Muscle layer of colon (tissue), 2 donors: ENCODE data around the gene KCTD17.

Experiments used
- H3K27ac ChIP-seq: one replicate; pipeline ENCODE4 v1.7.0; 2013; ENCODE audit warnings: low read depth, mild to moderate bottlenecking, low read length, moderate library complexity
- H3K27me3 ChIP-seq, 2 donors: one replicate each; pipeline ENCODE4 v1.7.0; 2013; ENCODE audit warnings: low read length in 2 of 2, mild to moderate bottlenecking in 2 of 2; ENCODE audit not compliant: insufficient read depth in 2 of 2, control insufficient read depth in 1 of 2
- H3K36me3 ChIP-seq: one replicate; pipeline ENCODE4 v1.7.0; 2013; ENCODE audit warnings: mild to moderate bottlenecking, low read length; ENCODE audit not compliant: insufficient read depth
- H3K4me1 ChIP-seq: one replicate; pipeline ENCODE4 v1.7.0; 2013; ENCODE audit warnings: mild to moderate bottlenecking, low read length; ENCODE audit not compliant: insufficient read depth
- H3K4me3 ChIP-seq, 2 donors: one replicate each; pipeline ENCODE4 v1.7.0; 2013; ENCODE audit warnings: low read length in 2 of 2, low read depth in 1 of 2, mild to moderate bottlenecking in 1 of 2, moderate library complexity in 1 of 2
- H3K9ac ChIP-seq: one replicate; pipeline ENCODE4 v1.7.0; 2013; ENCODE audit warnings: low read length
- H3K9me3 ChIP-seq: one replicate; pipeline ENCODE4 v1.7.0; 2013; ENCODE audit warnings: mild to moderate bottlenecking, low read length
- donor health status: abdominal sarcoma.
- donor health status: Adenocarcinoma of cecum.

Gene KCTD17

GRCh38 chr22:37075822-37076433 lies 24.4 kb downstream of the KCTD17 start:
- Histone ChIP-seq H3K4me1 (no peaks in the 10 kb centered on the region), H3K9me3 (no peaks in the 10 kb centered on the region), H3K36me3 (no peaks in the 10 kb centered on the region), H3K4me3 (no peak overlapping the region), H3K27ac (no peak overlapping the region), H3K9ac (no peak overlapping the region), H3K27me3 (peaks cover 4 to 21% of the 10 kb centered on the region in 2 donors)

- peaks cover 4 to 12% of the 10 kb centered on the region in 2 donors for H3K27me3 ChIP-seq
Measured at GRCh38 chr22:37077802-37078448, 26.4 kb downstream of the KCTD17 start.

GRCh38 chr22:37079158-37079557 lies 27.6 kb downstream of the KCTD17 start:
- Histone ChIP-seq H3K27ac (no peak overlapping the region), H3K27me3 (peaks cover 4 to 12% of the 10 kb centered on the region in 2 donors), H3K9me3 (no peaks in the 10 kb centered on the region), H3K4me3 (no peak overlapping the region), H3K36me3 (no peaks in the 10 kb centered on the region), H3K9ac (no peak overlapping the region), H3K4me1 (no peaks in the 10 kb centered on the region)

More at GRCh38 chr22:37077802-37078448, 26.4 kb downstream of the KCTD17 start:
- Histone ChIP-seq H3K9ac (no peak overlapping the region), H3K9me3 (no peaks in the 10 kb centered on the region), H3K36me3 (no peaks in the 10 kb centered on the region), H3K4me3 (no peak overlapping the region), H3K4me1 (no peaks in the 10 kb centered on the region), H3K27ac (no peak overlapping the region)

GRCh38 chr22:37079668-37080171 lies 28.2 kb downstream of the KCTD17 start:
- H3K27ac ChIP-seq, result no peak overlapping the region
- H3K27me3 ChIP-seq, result peaks cover 4 to 12% of the 10 kb centered on the region in 2 donors
- no peaks in the 10 kb centered on the region for H3K9me3 ChIP-seq
- H3K36me3 ChIP-seq, result no peaks in the 10 kb centered on the region
- no peaks in the 10 kb centered on the region for H3K4me1 ChIP-seq
- no peak overlapping the region for H3K9ac ChIP-seq
- no peak overlapping the region for H3K4me3 ChIP-seq

GRCh38 chr22:37080438-37080837 lies 28.9 kb downstream of the KCTD17 start:
- H3K9me3 ChIP-seq, result no peaks in the 10 kb centered on the region
- H3K4me1 ChIP-seq, result no peaks in the 10 kb centered on the region
- no peak overlapping the region for H3K9ac ChIP-seq
- H3K27ac ChIP-seq, result no peak overlapping the region
- no peak overlapping the region for H3K4me3 ChIP-seq
- H3K36me3 ChIP-seq, result no peaks in the 10 kb centered on the region
- H3K27me3 ChIP-seq, result peaks cover 4 to 12% of the 10 kb centered on the region in 2 donors

GRCh38 chr22:37080838-37081237 lies 29.3 kb downstream of the KCTD17 start:
- H3K27ac ChIP-seq, result no peak overlapping the region
- H3K9me3 ChIP-seq, result no peaks in the 10 kb centered on the region
- no peak overlapping the region for H3K9ac ChIP-seq
- no peak overlapping the region for H3K4me3 ChIP-seq
- no peaks in the 10 kb centered on the region for H3K4me1 ChIP-seq
- H3K27me3 ChIP-seq, result peaks cover 4 to 12% of the 10 kb centered on the region in 2 donors
- no peaks in the 10 kb centered on the region for H3K36me3 ChIP-seq

- Histone ChIP-seq H3K27ac (no peak overlapping the region), H3K36me3 (no peaks in the 10 kb centered on the region), H3K27me3 (peaks cover 4 to 5% of the 10 kb centered on the region in 2 donors), H3K4me3 (no peak overlapping the region), H3K9ac (no peak overlapping the region), H3K9me3 (no peaks in the 10 kb centered on the region), H3K4me1 (no peaks in the 10 kb centered on the region)
Measured at GRCh38 chr22:37082251-37082873, 30.8 kb downstream of the KCTD17 start.

GRCh38 chr22:37083914-37084313 lies 32.4 kb downstream of the KCTD17 start:
- Histone ChIP-seq H3K9me3 (no peaks in the 10 kb centered on the region), H3K4me3 (no peak overlapping the region), H3K9ac (no peak overlapping the region), H3K36me3 (no peaks in the 10 kb centered on the region), H3K27ac (no peak overlapping the region), H3K4me1 (no peaks in the 10 kb centered on the region), H3K27me3 (peaks cover 0 to 4% of the 10 kb centered on the region in 2 donors)

GRCh38 chr22:37084385-37084784 lies 32.8 kb downstream of the KCTD17 start:
- no peaks in the 10 kb centered on the region for H3K9me3 ChIP-seq
- H3K9ac ChIP-seq, result no peak overlapping the region
- H3K4me1 ChIP-seq, result no peaks in the 10 kb centered on the region
- no peak overlapping the region for H3K27ac ChIP-seq
- H3K4me3 ChIP-seq, result no peak overlapping the region
- no peaks in the 10 kb centered on the region for H3K36me3 ChIP-seq
- H3K27me3 ChIP-seq, result no peaks in the 10 kb centered on the region

- Histone ChIP-seq H3K9me3 (no peaks in the 10 kb centered on the region), H3K4me1 (no peaks in the 10 kb centered on the region), H3K9ac (no peak overlapping the region), H3K27me3 (peaks cover 0 to 7% of the 10 kb centered on the region in 2 donors), H3K36me3 (no peaks in the 10 kb centered on the region), H3K27ac (no peak overlapping the region), H3K4me3 (no peak overlapping the region)
Measured at GRCh38 chr22:37086184-37086583, 34.6 kb downstream of the KCTD17 start.

GRCh38 chr22:37088108-37088605 lies 36.6 kb downstream of the KCTD17 start:
- Histone ChIP-seq H3K4me1 (no peaks in the 10 kb centered on the region), H3K27ac (no peak overlapping the region), H3K9me3 (no peaks in the 10 kb centered on the region), H3K4me3 (no peak overlapping the region), H3K9ac (no peak overlapping the region), H3K27me3 (peaks cover 0 to 7% of the 10 kb centered on the region in 2 donors), H3K36me3 (no peaks in the 10 kb centered on the region)
